GM12864 (cell line): ENCODE measurements around the gene TMSB4X.
"Not testable (repeated sequence)": the region's sequence is repeated elsewhere in the genome, so short reads cannot be mapped to it uniquely, and the experiment has no call there.

ENCODE experiments used
- DNase-seq: peaks from one replicate; pipeline ENCODE4 v3.0.0-alpha.2; 2011; ENCODE audit warnings: low read depth
- H3K4me3 ChIP-seq: 2 replicates; pipeline ENCODE4 v1.5.1; 2011; ENCODE audit warnings: mild to moderate bottlenecking, low read depth, low read length, control low read depth
- CTCF ChIP-seq: IDR thresholded peaks from 2 replicates; pipeline ENCODE4 v1.5.1; 2011; ENCODE audit warnings: low read depth, mild to moderate bottlenecking, moderate library complexity, low read length, control low read depth, inconsistent platforms; ENCODE audit errors: missing control alignments

TMSB4X gene

GRCh38 chrX:12955882-12956703, 18.8 kb upstream of the TMSB4X start:
- TF ChIP-seq CTCF = no peak
- DNase-seq = no peak
- peak overlapping the region; percentile 5; the same call in 1 of the 2 replicates for H3K4me3 ChIP-seq

GRCh38 chrX:12956704-12957534, 18.0 kb upstream of the TMSB4X start:
- no peak for DNase-seq
- no peak for TF ChIP-seq CTCF
- peak overlapping the region; percentile 11; the same call in 1 of the 2 replicates for H3K4me3 ChIP-seq

- no peak for DNase-seq
- peak overlapping the region; percentile 33 for H3K4me3 ChIP-seq
- TF ChIP-seq CTCF = no peak
These were observed 16.9 kb upstream of the TMSB4X start for GRCh38 chrX:12958059-12958458.

GRCh38 chrX:12958461-12958860, 16.4 kb upstream of the TMSB4X start:
- TF ChIP-seq CTCF = no peak
- DNase-seq = no peak
- no peak overlapping the region for H3K4me3 ChIP-seq

- DNase-seq = no peak
- peak; percentile 9 for TF ChIP-seq CTCF
- no peak overlapping the region for H3K4me3 ChIP-seq
These were observed 13.7 kb upstream of the TMSB4X start for GRCh38 chrX:12961196-12961718.

GRCh38 chrX:12962041-12962504, 12.8 kb upstream of the TMSB4X start:
- H3K4me3 ChIP-seq = no peak overlapping the region
- no peak for DNase-seq
- TF ChIP-seq CTCF = no peak

GRCh38 chrX:12963210-12963850, 11.6 kb upstream of the TMSB4X start:
- not testable (repeated sequence) for DNase-seq

More at GRCh38 chrX:12963210-12963850, 11.6 kb upstream of the TMSB4X start:
- H3K4me3 ChIP-seq = not testable (repeated sequence)
